ENCODE results near the gene GCNA.

- TF ChIP-seq NANOG (IDR thresholded peaks at IDR 0.05; ENCODE audit: borderline replicate concordance) = no peak
- TF ChIP-seq ZNF114 (CRISPR knock-in tag; IDR thresholded peaks at IDR 0.05) = no peak
- TF ChIP-seq CTCF (conservative IDR thresholded peaks at IDR 0.05; ENCODE audit: low read depth in 2 of 2) = no peak
- no peak for TF ChIP-seq POLR2AphosphoS5 (IDR thresholded peaks at IDR 0.05; ENCODE audit: low read depth)
- TF ChIP-seq EZH2 (IDR thresholded peaks at IDR 0.05; ENCODE audit: low read depth, unreplicated experiment) = no peak
- TF ChIP-seq EZH2phosphoT487 (IDR thresholded peaks at IDR 0.05; ENCODE audit: unreplicated experiment) = no peak
- TF ChIP-seq REST (IDR thresholded peaks at IDR 0.05; ENCODE audit: unreplicated experiment) = no peak
- TF ChIP-seq ETS1 (IDR thresholded peaks at IDR 0.05) = no peak
- no peak for TF ChIP-seq JUNB (IDR thresholded peaks at IDR 0.05; ENCODE audit: unreplicated experiment)
Measured at GRCh38 chrX:71556036-71556435, 22.2 kb upstream of the GCNA start.

Data from GM23338 (cell line).